ENCODE results near the gene PAQR3. TPM values are rescaled to one million over a fixed set of nuclear protein-coding genes. Genes with fewer than 3 reads are reported as not detected.

Gene PAQR3
- total and polyA plus RNA-seq, 2 of the 4 experiments (the other 2 are of a cell fraction), result 11.5 to 11.8 TPM

DNA sequence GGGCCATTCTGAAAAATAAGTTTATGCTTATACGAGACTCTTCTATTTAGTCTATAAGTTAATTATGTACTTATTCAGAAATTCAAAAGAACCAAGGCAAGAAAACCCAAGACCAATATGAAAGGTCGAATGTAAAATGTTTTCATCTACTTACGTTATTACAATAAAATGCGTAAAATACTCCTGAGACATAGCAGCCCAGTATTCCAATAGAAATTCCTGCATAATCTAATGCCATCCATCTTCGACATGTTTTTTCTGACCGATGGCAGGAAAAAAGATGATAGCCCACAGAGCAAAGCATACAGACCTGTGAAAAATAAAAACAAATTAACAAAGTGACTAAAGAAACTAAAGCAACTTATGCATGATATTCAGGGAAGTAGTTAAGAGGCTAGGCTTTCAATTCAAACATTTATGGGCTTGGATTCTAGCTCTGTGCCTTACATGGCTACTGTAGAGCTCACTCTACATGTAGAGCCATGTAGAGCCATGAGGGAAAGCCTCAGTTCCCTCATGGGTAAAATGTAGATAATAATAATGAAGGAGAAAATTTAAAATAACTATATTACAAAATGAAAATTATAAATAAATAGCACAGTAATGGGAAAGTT, 9.1 kb downstream of the PAQR3 start:
- no peak overlapping the region for H3K56ac ChIP-seq (ENCODE audit: extremely low read depth, insufficient read depth, low read length)
- H2AFZ ChIP-seq (replicated peaks; ENCODE audit: low read length, poor library complexity), result no peak overlapping the region
- no peak overlapping the region for H3K4me2 ChIP-seq (ENCODE audit: low read depth, low read length)
- no peaks in the 10 kb centered on the region for H3K27me3 ChIP-seq (ENCODE audit: control insufficient read depth, insufficient read depth, low read length)
- H2BK15ac ChIP-seq (ENCODE audit: low read depth, low read length), result no peak overlapping the region
- H3K9me1 ChIP-seq (ENCODE audit: insufficient read depth, low read length), result no peaks in the 10 kb centered on the region
- H3K4me1 ChIP-seq (ENCODE audit: control insufficient read depth, insufficient read depth, low read length), result no peaks in the 10 kb centered on the region
- no peak overlapping the region for H3K4ac ChIP-seq (ENCODE audit: low read depth, low read length)
- H4K8ac ChIP-seq (ENCODE audit: low read depth in 2 of 2, low read length in 2 of 2), result no peak overlapping the region
- H2AK9ac ChIP-seq (replicated peaks; ENCODE audit: low read depth, low read length, poor library complexity), result no peak overlapping the region
- H3K9me3 ChIP-seq (ENCODE audit: control insufficient read depth, insufficient read depth, low read length), result no peaks in the 10 kb centered on the region
- H3K14ac ChIP-seq (replicated peaks; ENCODE audit: low read depth, low read length), result no peak overlapping the region
- no peak for DNase-seq
- no peaks in the 10 kb centered on the region; a peak in 1 of 4 replicates for H3K79me1 ChIP-seq (ENCODE audit: low read depth in 1 of 2, low read length in 2 of 2)
- in situ Hi-C loops (cut with MboI; ENCODE audit: low sequenced_read_pairs), result loop anchor here (25.0 kb wide), 1 partner anchor 1407 kb away; the partner anchor contains the start of gene CFAP299
- no TSS peak for BruUV-seq (replicated peaks)
- intact Hi-C loops (cut with micrococcal nuclease), result loop anchor here (10.0 kb wide), 1 partner anchor 965 kb away; no protein-coding TSS in a partner anchor
- TF ChIP-seq ELK1 (IDR thresholded peaks at IDR 0.05; ENCODE audit: borderline replicate concordance, low read depth, low read length) (no peak), CHD1 (IDR thresholded peaks at IDR 0.05; ENCODE audit: low read depth, low read length) (no peak), SMC3 (IDR thresholded peaks at IDR 0.05; ENCODE audit: low read depth, low read length) (no peak), RCOR1 (IDR thresholded peaks at IDR 0.05; ENCODE audit: insufficient replicate concordance, low read length) (no peak), CEBPB (IDR thresholded peaks at IDR 0.05; ENCODE audit: low read depth, low read length) (no peak), MAZ (IDR thresholded peaks at IDR 0.05; ENCODE audit: borderline replicate concordance, low read depth, low read length) (no peak), MAFK (IDR thresholded peaks at IDR 0.05; ENCODE audit: low read depth, low read length) (no peak), RFX5 (IDR thresholded peaks at IDR 0.05; ENCODE audit: low read depth, low read length) (no peak), POLR2A (IDR thresholded peaks at IDR 0.05; ENCODE audit: low read depth, low read length) (no peak), BHLHE40 (IDR thresholded peaks at IDR 0.05; ENCODE audit: low read depth, low read length) (no peak), MXI1 (IDR thresholded peaks at IDR 0.05; ENCODE audit: borderline replicate concordance, low read depth, low read length) (no peak), NFE2L2 (IDR thresholded peaks at IDR 0.05; ENCODE audit: low read depth, low read length) (no peak)
- TF ChIP-seq, protein P1, sequence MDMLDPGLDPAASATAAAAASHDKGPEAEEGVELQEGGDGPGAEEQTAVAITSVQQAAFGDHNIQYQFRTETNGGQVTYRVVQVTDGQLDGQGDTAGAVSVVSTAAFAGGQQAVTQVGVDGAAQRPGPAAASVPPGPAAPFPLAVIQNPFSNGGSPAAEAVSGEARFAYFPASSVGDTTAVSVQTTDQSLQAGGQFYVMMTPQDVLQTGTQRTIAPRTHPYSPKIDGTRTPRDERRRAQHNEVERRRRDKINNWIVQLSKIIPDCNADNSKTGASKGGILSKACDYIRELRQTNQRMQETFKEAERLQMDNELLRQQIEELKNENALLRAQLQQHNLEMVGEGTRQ (IDR thresholded peaks at IDR 0.05; ENCODE audit: low read depth, low read length), result no peak
- TF ChIP-seq, protein P2, sequence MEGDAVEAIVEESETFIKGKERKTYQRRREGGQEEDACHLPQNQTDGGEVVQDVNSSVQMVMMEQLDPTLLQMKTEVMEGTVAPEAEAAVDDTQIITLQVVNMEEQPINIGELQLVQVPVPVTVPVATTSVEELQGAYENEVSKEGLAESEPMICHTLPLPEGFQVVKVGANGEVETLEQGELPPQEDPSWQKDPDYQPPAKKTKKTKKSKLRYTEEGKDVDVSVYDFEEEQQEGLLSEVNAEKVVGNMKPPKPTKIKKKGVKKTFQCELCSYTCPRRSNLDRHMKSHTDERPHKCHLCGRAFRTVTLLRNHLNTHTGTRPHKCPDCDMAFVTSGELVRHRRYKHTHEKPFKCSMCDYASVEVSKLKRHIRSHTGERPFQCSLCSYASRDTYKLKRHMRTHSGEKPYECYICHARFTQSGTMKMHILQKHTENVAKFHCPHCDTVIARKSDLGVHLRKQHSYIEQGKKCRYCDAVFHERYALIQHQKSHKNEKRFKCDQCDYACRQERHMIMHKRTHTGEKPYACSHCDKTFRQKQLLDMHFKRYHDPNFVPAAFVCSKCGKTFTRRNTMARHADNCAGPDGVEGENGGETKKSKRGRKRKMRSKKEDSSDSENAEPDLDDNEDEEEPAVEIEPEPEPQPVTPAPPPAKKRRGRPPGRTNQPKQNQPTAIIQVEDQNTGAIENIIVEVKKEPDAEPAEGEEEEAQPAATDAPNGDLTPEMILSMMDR (conservative IDR thresholded peaks at IDR 0.05; ENCODE audit: low read depth, low read length), result no peak
- POLR2A ChIA-PET (ENCODE audit: unreplicated experiment), result no interaction called here
- no peak overlapping the region for H3K18ac ChIP-seq (ENCODE audit: low read depth, low read length)
- H2AK5ac ChIP-seq (ENCODE audit: low read depth, low read length), result no peak overlapping the region
- H4K20me1 ChIP-seq (ENCODE audit: insufficient read depth, low read length), result no peaks in the 10 kb centered on the region
- no peak overlapping the region for H3K4me3 ChIP-seq (ENCODE audit: insufficient read depth, low read depth, low read length)
- peaks cover 12% of the 10 kb centered on the region for H3K36me3 ChIP-seq (ENCODE audit: control insufficient read depth, insufficient read depth, low read length)
- CTCF ChIA-PET, result no interaction called here
- H2BK5ac ChIP-seq (ENCODE audit: low read depth, low read length, poor library complexity, severe bottlenecking), result no peak overlapping the region
- no peak overlapping the region for H2BK20ac ChIP-seq (ENCODE audit: low read depth, low read length)
- no peak overlapping the region for H2BK120ac ChIP-seq (ENCODE audit: low read depth, low read length)
- dilution Hi-C loops (cut with HindIII; ENCODE audit: low sequenced_read_pairs, unreplicated experiment), result no loop called here
- H4K91ac ChIP-seq (ENCODE audit: insufficient read depth, low read depth, low read length), result no peak overlapping the region
- H3K9ac ChIP-seq (ENCODE audit: low read depth, low read length), result no peak overlapping the region
- no peak for ATAC-seq (ENCODE audit: low read depth)
- H3K27ac ChIP-seq (ENCODE audit: insufficient read depth, low read length), result no peak overlapping the region
- no CpG with 5 or more reads among the region's 6 CpGs for WGBS, 2 experiments (ENCODE audit: extremely low coverage in 2 of 2, insufficient read length in 1 of 2)
- no peak overlapping the region for H3K23ac ChIP-seq (ENCODE audit: low read depth, low read length)
- no peak overlapping the region for H4K5ac ChIP-seq (ENCODE audit: low read depth, low read length)

Measured in IMR-90 (cell line).